ENCODE measurements around the gene SYPL1. TPM values are rescaled to one million over a fixed set of nuclear protein-coding genes. Genes with fewer than 3 reads are reported as not detected.

SYPL1 gene
- total and polyA plus RNA-seq, 2 donors (not counting 3 experiments of a cell fraction or from before 2014, with no cell fraction given), result 59.8 to 67.1 TPM

- no peaks in the 10 kb centered on the region for H3K36me3 ChIP-seq (ENCODE audit: control insufficient read depth in 2 of 2, extremely low read depth in 1 of 2, insufficient read depth in 2 of 2, low read length in 2 of 2)
- H3K9ac ChIP-seq (replicated peaks; ENCODE audit: extremely low read depth, insufficient read depth, low read length), result no peak overlapping the region
- no peaks in the 10 kb centered on the region for H3K9me1 ChIP-seq (replicated peaks; ENCODE audit: control insufficient read depth, extremely low read depth, insufficient read depth, low read length)
- H2AFZ ChIP-seq (ENCODE audit: low read depth, low read length), result no peak overlapping the region
- CTCF ChIA-PET, result interaction anchor here (1.3 to 3.9 kb wide), 3 partner anchors 10 to 92 kb away, joined by 4 to 20 read pairs (median 4); no protein-coding TSS in a partner anchor
- no peak for FAIRE-seq
- POLR2A ChIA-PET, result no interaction called here
- H3K27ac ChIP-seq (ENCODE audit: insufficient read depth, low read depth, low read length), result no peak overlapping the region
- no peak overlapping the region for H3K4me3 ChIP-seq (replicated peaks in 1 of 3; ENCODE audit: insufficient read depth in 1 of 3, low read depth in 1 of 3, low read length in 3 of 3)
- dilution Hi-C loops (cut with MboI; ENCODE audit: extremely low pct_ligation_motif_present, low sequenced_read_pairs), result no loop called here
- H3K4me1 ChIP-seq (ENCODE audit: control insufficient read depth, extremely low read depth, insufficient read depth, low read length), result no peaks in the 10 kb centered on the region
- no peaks in the 10 kb centered on the region for H3K79me2 ChIP-seq (ENCODE audit: control insufficient read depth, insufficient read depth, low read length)
- H4K20me1 ChIP-seq (replicated peaks; ENCODE audit: control insufficient read depth, extremely low read depth, insufficient read depth, low read length), result no peaks in the 10 kb centered on the region
- H3K4me2 ChIP-seq (ENCODE audit: insufficient read depth, low read length), result no peak overlapping the region
- no TSS peak for BruUV-seq (replicated peaks)
- H3K27me3 ChIP-seq (ENCODE audit: control insufficient read depth in 2 of 2, insufficient read depth in 2 of 2, low read length in 2 of 2), result peaks cover 29 to 32% of the 10 kb centered on the region in 2 experiments
- intact Hi-C loops (cut with micrococcal nuclease), result no loop called here
- DNase-seq (ENCODE audit: low read depth, low spot score), result no peak
- TF ChIP-seq CTCF (IDR thresholded peaks at IDR 0.05; ENCODE audit: extremely low read depth in 1 of 2, insufficient read depth in 1 of 2, low read depth in 1 of 2, low read length in 2 of 2) (no peak), POLR2AphosphoS5 (IDR thresholded peaks at IDR 0.05; ENCODE audit: insufficient read depth, low read depth, low read length) (no peak), EZH2 (IDR thresholded peaks at IDR 0.05; ENCODE audit: borderline replicate concordance, low read depth, low read length, severe bottlenecking) (no peak), GATA2 (IDR thresholded peaks at IDR 0.05; ENCODE audit: insufficient read depth, insufficient read length, low read depth, low read length) (no peak), FOS (IDR thresholded peaks at IDR 0.05; ENCODE audit: borderline replicate concordance, insufficient read depth, low read length) (no peak)
- no peaks in the 10 kb centered on the region for H3K9me3 ChIP-seq (replicated peaks; ENCODE audit: control insufficient read depth, insufficient read depth, low read length)
Observed at GRCh38 chr7:106142136-106142535, 30.0 kb upstream of the SYPL1 start.

All from endothelial cell of umbilical vein (primary cell).